GM10248 (cell line): ENCODE measurements around the gene BAZ1B.

Source experiments
- CTCF ChIA-PET: fragments of 300-600 bp; sonication (Branson Sonifier 250); formaldehyde crosslinking; extraction: SDS; loops from one replicate; lab custom pipeline; 2021; ENCODE audit warnings: antibody characterized with exemption; lab: Yijun Ruan, JAX
- POLR2A ChIA-PET: fragments of 350-650 bp; sonication (Branson Sonifier 250); formaldehyde crosslinking; extraction: SDS; loops from one replicate; lab custom pipeline; 2020; ENCODE audit warnings: antibody characterized with exemption; lab: Yijun Ruan, JAX
- DNase-seq: peaks from one replicate; pipeline ENCODE4 v3.0.0; 2012; ENCODE audit errors: extremely low spot score
- TF ChIP-seq, protein P1 (sequence below): IDR thresholded peaks from 2 replicates; pipeline ENCODE4 v1.5.1; 2012; ENCODE audit warnings: mild to moderate bottlenecking, low read depth; ENCODE audit errors: extremely low read depth, missing control alignments, control extremely low read depth

BAZ1B gene

DNA sequence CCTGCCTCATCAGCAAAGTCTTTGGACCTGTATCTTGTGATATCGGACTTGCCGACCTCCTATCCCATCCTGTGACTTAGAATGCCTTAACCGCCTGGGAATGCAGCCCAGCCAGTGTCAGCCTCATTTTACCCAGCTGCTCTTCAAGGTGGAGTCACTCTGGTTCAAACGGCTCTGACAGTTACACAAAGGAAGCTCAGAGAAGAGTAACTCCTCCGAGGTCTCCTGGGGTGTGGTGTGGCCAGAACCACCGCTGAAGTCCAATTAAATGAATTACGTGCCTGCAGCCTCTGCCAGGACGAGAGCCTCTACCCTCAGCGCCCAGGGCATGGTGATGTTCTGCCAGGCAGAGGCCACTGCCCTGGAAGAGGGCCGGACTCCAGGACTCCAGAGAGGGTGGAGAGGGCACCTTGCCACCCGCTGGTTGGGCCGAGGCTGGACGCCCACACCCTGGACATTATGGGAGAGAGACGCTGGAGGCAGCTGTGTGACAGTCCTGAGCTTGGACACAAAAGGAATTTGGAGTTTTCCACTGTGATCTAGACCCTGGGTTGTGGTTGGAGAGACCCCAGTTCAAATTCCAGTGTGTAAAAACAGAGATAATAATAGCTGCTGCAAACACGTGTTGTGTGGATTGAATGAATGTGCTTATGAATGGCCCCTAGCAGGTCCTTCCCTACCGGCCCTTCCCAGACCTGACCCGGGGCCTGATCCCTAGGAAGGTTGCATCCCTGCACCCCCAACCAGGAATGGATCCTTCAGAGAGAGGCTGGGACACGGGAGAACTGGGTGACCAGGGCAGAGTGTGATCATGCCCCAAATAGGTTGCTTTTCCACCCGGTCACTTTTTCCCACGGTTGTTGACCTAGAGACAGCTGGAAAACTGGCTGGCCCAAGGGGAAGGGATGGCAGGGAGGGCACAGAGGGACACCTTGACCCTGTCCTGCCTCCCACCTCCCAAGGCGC is 126.3 kb downstream of the BAZ1B start:
- ChIA-PET POLR2A (no interaction called here), CTCF (no interaction called here)
- DNase-seq: no peak
- TF ChIP-seq, protein P1, sequence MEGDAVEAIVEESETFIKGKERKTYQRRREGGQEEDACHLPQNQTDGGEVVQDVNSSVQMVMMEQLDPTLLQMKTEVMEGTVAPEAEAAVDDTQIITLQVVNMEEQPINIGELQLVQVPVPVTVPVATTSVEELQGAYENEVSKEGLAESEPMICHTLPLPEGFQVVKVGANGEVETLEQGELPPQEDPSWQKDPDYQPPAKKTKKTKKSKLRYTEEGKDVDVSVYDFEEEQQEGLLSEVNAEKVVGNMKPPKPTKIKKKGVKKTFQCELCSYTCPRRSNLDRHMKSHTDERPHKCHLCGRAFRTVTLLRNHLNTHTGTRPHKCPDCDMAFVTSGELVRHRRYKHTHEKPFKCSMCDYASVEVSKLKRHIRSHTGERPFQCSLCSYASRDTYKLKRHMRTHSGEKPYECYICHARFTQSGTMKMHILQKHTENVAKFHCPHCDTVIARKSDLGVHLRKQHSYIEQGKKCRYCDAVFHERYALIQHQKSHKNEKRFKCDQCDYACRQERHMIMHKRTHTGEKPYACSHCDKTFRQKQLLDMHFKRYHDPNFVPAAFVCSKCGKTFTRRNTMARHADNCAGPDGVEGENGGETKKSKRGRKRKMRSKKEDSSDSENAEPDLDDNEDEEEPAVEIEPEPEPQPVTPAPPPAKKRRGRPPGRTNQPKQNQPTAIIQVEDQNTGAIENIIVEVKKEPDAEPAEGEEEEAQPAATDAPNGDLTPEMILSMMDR: no peak

GRCh38 chr7:73394422-73394821 is 127.7 kb downstream of the BAZ1B start:
- POLR2A ChIA-PET: no interaction called here
- CTCF ChIA-PET: no interaction called here
- no peak for DNase-seq
- TF ChIP-seq, protein P1: no peak

- TF ChIP-seq, protein P1: no peak
- POLR2A ChIA-PET: no interaction called here
- DNase-seq: no peak
- CTCF ChIA-PET: interaction anchor here (0.9 kb wide), 1 partner anchor 9 kb away, joined by 3 read pairs; no protein-coding TSS in a partner anchor
Measured at GRCh38 chr7:73391396-73391795, 130.7 kb downstream of the BAZ1B start.
